Measurements from ENCODE around the gene SLC35F4.

DNA sequence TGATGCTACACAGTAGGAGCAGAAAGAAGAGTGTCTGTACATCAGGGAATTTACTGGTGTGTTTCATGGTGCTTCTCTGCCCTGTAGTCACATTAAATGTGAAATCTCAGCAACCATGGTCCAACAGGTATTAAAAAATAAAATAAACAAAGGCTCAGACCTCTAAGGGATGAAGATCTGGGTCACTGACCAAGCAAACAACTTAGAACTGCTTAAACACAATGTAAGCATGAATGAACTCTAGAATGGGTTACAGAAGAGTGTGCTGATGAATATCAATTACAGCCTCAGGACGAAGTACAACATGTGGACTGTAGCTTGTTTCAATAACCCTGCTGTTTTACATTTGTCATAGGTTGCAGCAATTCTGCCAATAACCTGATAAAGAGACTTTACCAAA, 47.4 kb downstream of the SLC35F4 start:
- no peak for TF ChIP-seq POLR2A (IDR thresholded peaks at IDR 0.05; ENCODE audit: low read depth, low read length)
- TF ChIP-seq, protein P1, sequence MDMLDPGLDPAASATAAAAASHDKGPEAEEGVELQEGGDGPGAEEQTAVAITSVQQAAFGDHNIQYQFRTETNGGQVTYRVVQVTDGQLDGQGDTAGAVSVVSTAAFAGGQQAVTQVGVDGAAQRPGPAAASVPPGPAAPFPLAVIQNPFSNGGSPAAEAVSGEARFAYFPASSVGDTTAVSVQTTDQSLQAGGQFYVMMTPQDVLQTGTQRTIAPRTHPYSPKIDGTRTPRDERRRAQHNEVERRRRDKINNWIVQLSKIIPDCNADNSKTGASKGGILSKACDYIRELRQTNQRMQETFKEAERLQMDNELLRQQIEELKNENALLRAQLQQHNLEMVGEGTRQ (IDR thresholded peaks at IDR 0.05; ENCODE audit: low read depth, low read length), result no peak
- no peak for TF ChIP-seq CTCF (conservative IDR thresholded peaks at IDR 0.05; ENCODE audit: low read depth, low read length)
- no peak for TF ChIP-seq RFX5 (IDR thresholded peaks at IDR 0.05; ENCODE audit: low read depth, low read length)
- no peak for TF ChIP-seq CEBPB (IDR thresholded peaks at IDR 0.05; ENCODE audit: low read depth, low read length)
- no peak for TF ChIP-seq RAD21 (IDR thresholded peaks at IDR 0.05; ENCODE audit: low read length)
- TF ChIP-seq SMC3 (IDR thresholded peaks at IDR 0.05; ENCODE audit: low read depth, low read length), result no peak
- TF ChIP-seq MAZ (IDR thresholded peaks at IDR 0.05; ENCODE audit: borderline replicate concordance, low read depth, low read length), result no peak
- TF ChIP-seq MAFK (IDR thresholded peaks at IDR 0.05; ENCODE audit: low read depth, low read length), result no peak
- TF ChIP-seq FOS (IDR thresholded peaks at IDR 0.05; ENCODE audit: low read depth, low read length), result no peak
- TF ChIP-seq NFE2L2 (IDR thresholded peaks at IDR 0.05; ENCODE audit: low read depth, low read length), result no peak
- TF ChIP-seq MXI1 (IDR thresholded peaks at IDR 0.05; ENCODE audit: borderline replicate concordance, low read depth, low read length), result no peak
- no peak for TF ChIP-seq CHD1 (IDR thresholded peaks at IDR 0.05; ENCODE audit: low read depth, low read length)
- TF ChIP-seq, protein P2, sequence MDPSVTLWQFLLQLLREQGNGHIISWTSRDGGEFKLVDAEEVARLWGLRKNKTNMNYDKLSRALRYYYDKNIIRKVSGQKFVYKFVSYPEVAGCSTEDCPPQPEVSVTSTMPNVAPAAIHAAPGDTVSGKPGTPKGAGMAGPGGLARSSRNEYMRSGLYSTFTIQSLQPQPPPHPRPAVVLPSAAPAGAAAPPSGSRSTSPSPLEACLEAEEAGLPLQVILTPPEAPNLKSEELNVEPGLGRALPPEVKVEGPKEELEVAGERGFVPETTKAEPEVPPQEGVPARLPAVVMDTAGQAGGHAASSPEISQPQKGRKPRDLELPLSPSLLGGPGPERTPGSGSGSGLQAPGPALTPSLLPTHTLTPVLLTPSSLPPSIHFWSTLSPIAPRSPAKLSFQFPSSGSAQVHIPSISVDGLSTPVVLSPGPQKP (IDR thresholded peaks at IDR 0.05; ENCODE audit: borderline replicate concordance, low read depth, low read length), result no peak
